Activated CD8-positive, alpha-beta memory T cell treated with anti-CD3 and anti-CD28 coated beads for 4 hours (primary cell): ENCODE results near the gene SPINK4.

Source experiments
- DNase-seq, 2 donors: peaks; one replicate each; pipeline ENCODE4 v3.0.0-alpha.2; 2020; ENCODE audit warnings: low read depth in 2 of 2

Gene SPINK4

GRCh38 chr9:33257276-33257675 is 17.3 kb downstream of the SPINK4 start:
- DNase-seq = no peak

- DNase-seq = no peak
Measured at GRCh38 chr9:33260372-33260771, 20.4 kb downstream of the SPINK4 start.

GRCh38 chr9:33263131-33264002 is 23.4 kb downstream of the SPINK4 start:
- DNase-seq = no peak

GRCh38 chr9:33264003-33264472 is 24.1 kb downstream of the SPINK4 start:
- DNase-seq = no peak

- DNase-seq = peak; percentile 99 to 100
Measured at GRCh38 chr9:33264473-33265177, 24.7 kb downstream of the SPINK4 start, which contains the start of the genes BAG1 and CHMP5. Gene BAG1 (minus strand): TSS chr9:33264708. Gene CHMP5 (plus strand): TSS chr9:33265049. CDS start chr9:33265079, 30 bp downstream.

GRCh38 chr9:33265211-33265865 is 25.4 kb downstream of the SPINK4 start:
- no peak for DNase-seq

- no peak for DNase-seq
Measured at GRCh38 chr9:33267151-33267767, 27.3 kb downstream of the SPINK4 start.

- DNase-seq = no peak
Measured at GRCh38 chr9:33270146-33270545, 30.2 kb downstream of the SPINK4 start.

GRCh38 chr9:33272061-33272460 is 32.1 kb downstream of the SPINK4 start:
- no peak for DNase-seq

- DNase-seq = no peak
Measured at GRCh38 chr9:33273266-33273971, 33.5 kb downstream of the SPINK4 start.

GRCh38 chr9:33273972-33274328 is 34.0 kb downstream of the SPINK4 start:
- DNase-seq = no peak

- no peak for DNase-seq
Measured at GRCh38 chr9:33277484-33277883, 37.5 kb downstream of the SPINK4 start.

GRCh38 chr9:33285502-33285901 is 45.5 kb downstream of the SPINK4 start:
- DNase-seq = no peak

GRCh38 chr9:33287087-33287490 is 47.1 kb downstream of the SPINK4 start:
- DNase-seq = no peak

- no peak for DNase-seq
Measured at GRCh38 chr9:33288235-33288634, 48.3 kb downstream of the SPINK4 start.

- no peak for DNase-seq
Measured at GRCh38 chr9:33288828-33289483, 49.0 kb downstream of the SPINK4 start.

- DNase-seq = no peak
Measured at GRCh38 chr9:33289496-33289895, 49.5 kb downstream of the SPINK4 start.

GRCh38 chr9:33289936-33290246 is 49.9 kb downstream of the SPINK4 start:
- no peak for DNase-seq

GRCh38 chr9:33290247-33291030 is 50.5 kb downstream of the SPINK4 start, which contains the start of gene NFX1:
Gene NFX1 (plus strand): TSS chr9:33290516. CDS start chr9:33290573, 57 bp downstream.
- DNase-seq = peak; percentile 96 to 97

GRCh38 chr9:33291031-33291397 is 51.0 kb downstream of the SPINK4 start:
- no peak for DNase-seq
